ENCODE measurements around the gene BRCA1.
"Not testable (repeated sequence)": the region's sequence is repeated elsewhere in the genome, so short reads cannot be mapped to it uniquely, and the experiment has no call there.

Gene BRCA1

GRCh38 chr17:43133439-43133838 lies 8.3 kb upstream of the BRCA1 start:
- not testable (repeated sequence) for DNase-seq

GRCh38 chr17:43132117-43132516 lies 7.0 kb upstream of the BRCA1 start:
- DNase-seq, result no peak

DNA sequence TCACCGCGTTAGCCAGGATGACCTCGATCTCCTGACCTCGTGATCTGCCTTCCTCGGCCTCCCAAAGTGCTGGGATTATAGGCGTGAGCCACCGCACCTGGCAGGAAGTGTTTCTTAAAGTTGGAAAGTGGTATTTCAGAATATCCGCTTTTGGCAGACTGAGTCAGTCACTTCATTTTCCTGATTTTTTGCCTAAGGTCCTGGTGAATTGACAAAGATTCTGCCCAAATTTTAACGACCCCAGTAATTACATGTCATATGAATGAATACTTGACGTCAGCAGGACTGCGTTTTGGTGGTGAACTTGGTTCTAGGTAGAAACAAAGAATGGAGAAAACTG lies 4.5 kb upstream of the BRCA1 start:
- DNase-seq, result no peak

DNA sequence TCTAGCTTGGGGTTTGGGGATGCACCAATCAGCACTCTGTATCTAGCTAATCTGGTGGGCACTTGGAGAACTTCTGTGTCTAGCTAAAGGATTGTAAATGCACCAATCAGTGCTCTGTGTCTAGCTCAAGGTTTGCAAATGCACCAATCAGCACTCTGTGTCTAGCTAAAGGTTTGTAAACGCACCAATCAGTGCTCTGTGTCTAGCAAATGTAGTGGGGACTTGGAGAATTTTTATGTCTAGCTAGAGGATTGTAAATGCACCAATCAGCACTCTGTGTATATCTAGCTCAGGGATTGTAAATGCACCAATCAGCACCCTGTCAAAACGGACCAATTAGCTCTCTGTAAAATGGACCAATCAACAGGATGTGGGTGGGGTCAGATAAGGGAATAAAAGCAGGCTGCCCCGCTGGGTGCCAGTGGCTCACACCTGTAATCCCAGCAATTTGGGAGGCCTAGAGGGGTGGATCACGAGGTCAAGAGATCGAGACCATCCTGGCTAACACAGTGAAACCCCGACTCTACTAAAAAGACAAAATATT lies 2.2 kb upstream of the BRCA1 start:
- DNase-seq, result not testable (repeated sequence)

DNA sequence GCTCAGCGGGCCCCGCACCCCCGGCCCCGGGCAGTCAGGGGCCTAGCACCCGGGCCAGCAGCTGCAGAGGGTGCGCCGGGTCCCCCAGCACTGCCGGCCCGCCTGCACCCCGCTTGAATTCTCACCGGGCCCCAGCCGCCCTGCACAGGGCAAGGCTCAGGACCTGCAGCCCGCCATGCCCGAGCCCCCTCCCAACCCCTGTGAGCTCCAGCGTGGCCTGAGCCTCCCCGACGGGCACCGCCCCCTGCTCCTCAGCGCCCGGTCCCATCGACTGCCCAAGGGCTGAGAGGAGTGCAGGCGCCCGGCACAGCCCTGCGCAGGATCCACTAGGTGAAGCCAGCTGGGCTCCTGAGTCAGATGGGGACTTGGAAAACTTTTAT lies 1.7 kb upstream of the BRCA1 start:
- no peak for DNase-seq

DNA sequence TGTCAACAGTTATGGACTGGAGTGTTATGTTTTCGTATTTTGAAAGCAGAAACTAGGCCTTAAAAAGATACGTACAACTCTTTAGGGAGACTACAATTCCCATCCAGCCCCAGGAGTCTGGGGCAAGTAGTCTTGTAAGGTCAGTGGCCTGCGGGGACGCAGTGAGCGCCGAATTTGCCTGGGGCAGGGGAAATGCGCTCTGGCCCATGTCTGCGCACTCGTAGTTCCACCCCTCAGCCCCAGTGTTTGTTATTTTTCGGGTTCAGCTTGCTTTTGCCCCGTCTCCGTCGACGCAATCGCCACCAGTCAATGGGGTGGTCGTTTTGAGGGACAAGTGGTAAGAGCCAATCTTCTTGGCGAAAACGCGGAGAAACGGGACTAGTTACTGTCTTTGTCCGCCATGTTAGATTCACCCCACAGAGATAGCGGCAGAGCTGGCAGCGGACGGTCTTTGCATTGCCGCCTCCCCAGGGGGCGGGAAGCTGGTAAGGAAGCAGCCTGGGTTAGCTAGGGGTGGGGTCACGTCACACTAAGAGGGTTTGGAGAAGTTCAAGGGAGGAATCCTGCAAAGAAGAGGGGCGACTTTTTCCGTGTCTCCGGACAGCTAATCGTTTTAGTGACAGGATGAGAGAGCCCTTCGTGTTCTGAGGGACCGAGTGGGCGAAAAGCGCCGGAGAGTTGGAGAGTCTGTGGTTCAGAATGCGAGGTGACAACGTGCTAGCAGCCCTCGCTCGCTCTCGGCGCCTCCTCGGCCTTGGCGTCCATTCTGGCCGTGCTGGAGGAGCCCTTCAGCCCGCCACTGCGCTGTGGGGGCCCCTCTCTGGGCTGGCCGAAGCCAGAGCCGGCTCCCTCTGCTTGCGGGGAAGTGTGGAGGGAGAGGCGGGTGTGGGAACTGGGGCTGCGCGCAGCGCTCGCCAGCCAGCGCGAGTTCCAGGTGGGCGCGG lies 1.1 kb upstream of the BRCA1 start:
- peak; percentile 24 for DNase-seq

DNA sequence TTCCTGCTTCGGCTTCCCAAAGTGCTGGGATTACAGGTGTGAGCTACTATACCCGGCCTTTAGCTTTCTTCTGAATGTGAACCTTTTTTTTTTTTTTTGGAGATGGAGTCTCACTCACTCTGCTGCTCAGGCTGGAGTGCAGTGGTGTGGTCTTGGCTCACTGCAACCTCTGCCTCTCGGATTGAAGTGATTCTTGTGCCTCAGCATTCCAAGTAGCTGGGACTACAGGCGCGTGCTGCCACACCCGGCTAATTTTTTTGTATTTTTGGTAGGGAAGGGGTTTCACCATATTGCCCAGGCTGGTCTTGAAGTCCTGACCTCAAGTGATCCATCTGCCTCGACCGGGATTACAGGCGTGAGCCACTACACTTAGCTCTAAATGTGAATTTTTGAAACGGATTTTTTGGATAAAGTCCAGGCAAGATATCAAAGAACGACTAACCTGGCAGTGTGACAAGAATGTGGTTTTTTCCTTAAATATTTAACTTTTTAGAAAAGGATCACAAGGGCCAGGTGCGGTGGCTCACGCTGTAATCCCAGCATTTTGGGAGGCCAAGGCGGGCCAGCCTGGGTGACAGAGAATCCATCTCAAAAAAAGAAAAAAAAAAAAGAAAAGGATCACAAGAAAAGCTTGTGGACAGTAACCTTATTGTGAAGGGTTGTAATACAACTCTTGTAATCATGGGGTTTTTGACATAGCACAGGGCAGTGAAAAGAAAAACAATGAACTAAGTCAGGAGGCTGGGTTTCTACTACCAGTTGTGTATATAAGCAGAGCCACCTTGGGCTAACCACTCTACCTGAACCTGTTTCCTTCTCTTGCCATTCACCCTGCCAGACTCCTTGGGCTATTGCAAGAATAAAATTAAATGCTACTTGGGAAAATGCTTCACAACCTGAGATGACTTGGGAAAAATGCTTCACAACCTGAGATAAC lies 6.2 kb downstream of the BRCA1 start:
- peak; percentile 15 for DNase-seq

GRCh38 chr17:43114151-43114552 lies 11.0 kb downstream of the BRCA1 start:
- no peak for DNase-seq

GRCh38 chr17:43106552-43106951 lies 18.6 kb downstream of the BRCA1 start:
- no peak for DNase-seq

GRCh38 chr17:43105146-43105545 lies 20.0 kb downstream of the BRCA1 start:
- DNase-seq, result no peak

DNA sequence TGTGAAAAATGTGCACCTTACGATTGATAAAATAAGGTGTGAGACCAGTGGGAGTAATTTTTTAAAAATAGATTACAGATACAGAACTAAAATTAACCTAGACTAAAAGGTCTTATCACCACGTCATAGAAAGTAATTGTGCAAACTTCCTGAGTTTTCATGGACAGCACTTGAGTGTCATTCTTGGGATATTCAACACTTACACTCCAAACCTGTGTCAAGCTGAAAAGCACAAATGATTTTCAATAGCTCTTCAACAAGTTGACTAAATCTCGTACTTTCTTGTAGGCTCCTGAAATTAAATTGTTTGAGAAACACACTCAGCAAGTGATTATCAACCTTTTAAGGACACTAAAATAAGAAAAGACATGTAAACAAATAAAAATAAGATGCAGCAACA lies 20.5 kb downstream of the BRCA1 start:
- no peak for DNase-seq

DNA sequence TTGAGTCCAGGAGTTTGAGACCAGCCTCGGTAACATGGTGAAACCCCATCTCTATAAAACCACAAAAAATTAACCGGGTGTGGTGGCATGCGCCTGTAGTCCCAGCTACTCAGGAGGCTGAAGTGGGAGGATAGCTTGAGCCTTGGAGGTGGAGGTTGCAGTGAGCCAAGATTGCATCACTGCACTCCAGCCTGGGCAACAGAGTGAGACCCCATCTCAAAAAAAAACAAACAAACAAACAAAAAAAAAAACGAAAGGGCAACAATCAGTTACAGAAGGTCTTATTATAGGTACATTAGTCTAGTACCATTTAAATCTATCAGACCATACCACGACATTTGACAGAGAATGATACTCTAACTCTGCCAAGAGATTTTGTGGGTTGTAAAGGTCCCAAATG lies 29.8 kb downstream of the BRCA1 start:
- not testable (repeated sequence) for DNase-seq

- no peak for DNase-seq
Measured at GRCh38 chr17:43094129-43094835, 30.9 kb downstream of the BRCA1 start.

DNA sequence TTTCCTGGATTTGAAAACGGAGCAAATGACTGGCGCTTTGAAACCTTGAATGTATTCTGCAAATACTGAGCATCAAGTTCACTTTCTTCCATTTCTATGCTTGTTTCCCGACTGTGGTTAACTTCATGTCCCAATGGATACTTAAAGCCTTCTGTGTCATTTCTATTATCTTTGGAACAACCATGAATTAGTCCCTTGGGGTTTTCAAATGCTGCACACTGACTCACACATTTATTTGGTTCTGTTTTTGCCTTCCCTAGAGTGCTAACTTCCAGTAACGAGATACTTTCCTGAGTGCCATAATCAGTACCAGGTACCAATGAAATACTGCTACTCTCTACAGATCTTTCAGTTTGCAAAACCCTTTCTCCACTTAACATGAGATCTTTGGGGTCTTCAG lies 32.3 kb downstream of the BRCA1 start:
- no peak for DNase-seq

GRCh38 chr17:43090022-43090421 lies 35.1 kb downstream of the BRCA1 start:
- DNase-seq, result no peak

GRCh38 chr17:43085474-43085873 lies 39.7 kb downstream of the BRCA1 start:
- DNase-seq, result no peak

GRCh38 chr17:43079641-43080302 lies 45.4 kb downstream of the BRCA1 start:
- DNase-seq, result no peak

- DNase-seq, result no peak
Measured at GRCh38 chr17:43074869-43075268, 50.3 kb downstream of the BRCA1 start.

- DNase-seq, result no peak
Measured at GRCh38 chr17:43070872-43071271, 54.3 kb downstream of the BRCA1 start.

GRCh38 chr17:43070257-43070656 lies 54.9 kb downstream of the BRCA1 start:
- DNase-seq, result no peak

DNA sequence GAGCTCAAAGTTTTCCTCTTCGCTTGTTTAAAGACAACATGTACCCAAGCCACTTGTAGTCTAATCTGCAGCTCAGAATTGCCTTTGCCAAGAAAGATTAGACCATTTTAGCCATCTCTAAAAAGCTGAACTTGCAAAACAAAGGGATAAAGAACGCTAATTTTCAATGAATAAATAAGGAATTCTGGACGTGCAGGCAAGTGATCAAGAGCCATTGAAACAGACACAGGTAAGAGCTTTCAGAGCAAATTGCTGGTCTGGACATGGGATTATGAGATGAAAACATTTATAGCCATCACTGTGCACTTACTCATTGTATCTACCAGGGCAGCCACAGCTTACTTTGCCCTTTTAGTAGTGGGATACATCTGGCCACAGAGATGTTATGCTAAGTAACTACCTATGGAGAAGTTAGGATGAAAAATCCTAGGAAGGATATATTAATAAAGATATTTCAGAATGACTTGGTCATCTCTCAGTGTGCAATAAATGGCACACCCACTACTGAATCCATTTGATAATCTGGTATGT lies 55.7 kb downstream of the BRCA1 start:
- DNase-seq, result no peak

Data from hematopoietic multipotent progenitor cell treated with erythropoietin and hydrocortisone succinate and interleukin-3 and kit ligand, for 6 days (in vitro differentiated cells).